ENCODE results near the gene ABHD3. TPM values are rescaled to one million over a fixed set of nuclear protein-coding genes. Genes with fewer than 3 reads are reported as not detected.
"Not testable (repeated sequence)": the region's sequence is repeated elsewhere in the genome, so short reads cannot be mapped to it uniquely, and the experiment has no call there.

ABHD3 gene
- total RNA-seq, 2 experiments from 2014 or later = 17.8 to 18.0 TPM

DNA sequence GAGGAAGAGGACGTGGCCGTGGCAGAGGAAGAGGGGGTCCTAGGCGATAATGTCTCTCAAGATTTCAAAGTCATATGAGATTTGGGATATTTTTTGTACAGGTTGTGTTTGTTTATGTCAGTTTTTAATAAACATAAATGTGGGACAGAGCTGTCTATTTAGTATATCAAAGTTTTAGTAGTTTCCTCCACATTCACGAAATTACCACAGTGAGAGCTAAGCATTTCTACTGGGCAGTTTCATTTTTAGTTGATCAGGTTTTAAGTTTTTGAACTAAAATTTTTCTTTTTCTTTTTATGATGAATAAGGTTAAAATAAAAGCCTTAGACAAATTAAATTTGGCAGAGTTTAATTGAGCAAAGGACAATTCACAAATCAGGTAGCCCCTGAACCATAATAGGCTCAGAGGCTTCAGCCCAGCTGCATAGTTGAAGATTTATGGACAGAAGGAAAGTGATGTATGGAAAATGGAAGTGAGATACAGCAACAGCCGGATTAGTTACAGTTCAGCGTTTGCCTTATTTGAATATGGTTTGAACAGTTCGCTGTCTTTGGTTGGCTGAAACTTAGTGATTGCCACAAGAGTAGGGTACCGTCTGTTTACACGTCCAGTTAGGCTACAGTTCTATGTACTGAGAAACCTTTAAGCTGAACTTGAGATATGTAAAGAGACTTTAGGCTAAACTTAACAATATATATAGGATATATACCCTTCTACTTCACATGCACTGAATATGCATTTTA, 75.3 kb downstream of the ABHD3 start:
- TF ChIP-seq, protein P1, sequence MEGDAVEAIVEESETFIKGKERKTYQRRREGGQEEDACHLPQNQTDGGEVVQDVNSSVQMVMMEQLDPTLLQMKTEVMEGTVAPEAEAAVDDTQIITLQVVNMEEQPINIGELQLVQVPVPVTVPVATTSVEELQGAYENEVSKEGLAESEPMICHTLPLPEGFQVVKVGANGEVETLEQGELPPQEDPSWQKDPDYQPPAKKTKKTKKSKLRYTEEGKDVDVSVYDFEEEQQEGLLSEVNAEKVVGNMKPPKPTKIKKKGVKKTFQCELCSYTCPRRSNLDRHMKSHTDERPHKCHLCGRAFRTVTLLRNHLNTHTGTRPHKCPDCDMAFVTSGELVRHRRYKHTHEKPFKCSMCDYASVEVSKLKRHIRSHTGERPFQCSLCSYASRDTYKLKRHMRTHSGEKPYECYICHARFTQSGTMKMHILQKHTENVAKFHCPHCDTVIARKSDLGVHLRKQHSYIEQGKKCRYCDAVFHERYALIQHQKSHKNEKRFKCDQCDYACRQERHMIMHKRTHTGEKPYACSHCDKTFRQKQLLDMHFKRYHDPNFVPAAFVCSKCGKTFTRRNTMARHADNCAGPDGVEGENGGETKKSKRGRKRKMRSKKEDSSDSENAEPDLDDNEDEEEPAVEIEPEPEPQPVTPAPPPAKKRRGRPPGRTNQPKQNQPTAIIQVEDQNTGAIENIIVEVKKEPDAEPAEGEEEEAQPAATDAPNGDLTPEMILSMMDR (IDR thresholded peaks at IDR 0.05) = no peak
- CTCF ChIA-PET = interaction anchor here (0.6 to 1.8 kb wide), 5 partner anchors 14 to 93 kb away, joined by 3 to 7 read pairs (median 3); partner anchors contain the start of genes ESCO1 and SNRPD1
- no peak for DNase-seq
- Mint-ChIP-seq H3K9me3 (no peaks in the 10 kb centered on the region), H3K27ac (peak overlapping the region; percentile 69), H3K4me1 (ENCODE audit: low read depth) (peaks cover 19% of the 10 kb centered on the region), H3K36me3 (ENCODE audit: low read depth) (peaks cover 46% of the 10 kb centered on the region), H3K4me3 (no peak overlapping the region), H3K27me3 (no peaks in the 10 kb centered on the region)
- POLR2A ChIA-PET = interaction anchor here (1.0 to 3.0 kb wide), 9 partner anchors 10 to 110 kb away, joined by 3 to 14 read pairs (median 4); partner anchors contain the start of genes ESCO1 and SNRPD1
- ATAC-seq = no peak
- intact Hi-C loops (cut with micrococcal nuclease) = no loop called here

DNA sequence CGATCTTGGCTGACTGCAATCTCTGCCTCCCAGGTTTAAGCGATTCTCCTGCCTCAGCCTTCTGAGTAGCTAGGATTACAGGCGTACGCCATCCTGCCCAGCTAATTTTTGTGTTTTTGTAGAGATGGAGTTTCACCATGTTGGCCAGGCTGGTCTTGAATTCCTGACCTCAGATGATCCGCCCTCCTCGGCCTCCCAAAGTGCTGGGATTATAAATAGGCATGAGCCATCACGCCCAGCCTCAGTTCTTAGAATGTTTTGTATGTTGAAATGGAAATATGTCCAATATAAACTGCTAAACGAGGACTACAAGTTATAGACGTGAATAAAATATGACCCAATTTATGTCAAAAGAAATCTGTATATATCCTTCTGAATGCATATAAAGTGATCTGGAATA, 82.9 kb downstream of the ABHD3 start:
- intact Hi-C loops (cut with micrococcal nuclease); DNase-seq; ATAC-seq; H3K27me3 Mint-ChIP-seq; H3K4me3 Mint-ChIP-seq; H3K27ac Mint-ChIP-seq; H3K9me3 Mint-ChIP-seq: not testable (repeated sequence)
- peaks cover 19% of the 10 kb centered on the region for H3K4me1 Mint-ChIP-seq (ENCODE audit: low read depth)
- H3K36me3 Mint-ChIP-seq (ENCODE audit: low read depth) = peaks cover 51% of the 10 kb centered on the region
- POLR2A ChIA-PET = interaction anchor here (1.4 kb wide), 2 partner anchors 10 to 12 kb away, joined by 4 to 5 read pairs; no protein-coding TSS in a partner anchor
- CTCF ChIA-PET = interaction anchor here (0.7 kb wide), 1 partner anchor 38 kb away, joined by 3 read pairs; no protein-coding TSS in a partner anchor

DNA sequence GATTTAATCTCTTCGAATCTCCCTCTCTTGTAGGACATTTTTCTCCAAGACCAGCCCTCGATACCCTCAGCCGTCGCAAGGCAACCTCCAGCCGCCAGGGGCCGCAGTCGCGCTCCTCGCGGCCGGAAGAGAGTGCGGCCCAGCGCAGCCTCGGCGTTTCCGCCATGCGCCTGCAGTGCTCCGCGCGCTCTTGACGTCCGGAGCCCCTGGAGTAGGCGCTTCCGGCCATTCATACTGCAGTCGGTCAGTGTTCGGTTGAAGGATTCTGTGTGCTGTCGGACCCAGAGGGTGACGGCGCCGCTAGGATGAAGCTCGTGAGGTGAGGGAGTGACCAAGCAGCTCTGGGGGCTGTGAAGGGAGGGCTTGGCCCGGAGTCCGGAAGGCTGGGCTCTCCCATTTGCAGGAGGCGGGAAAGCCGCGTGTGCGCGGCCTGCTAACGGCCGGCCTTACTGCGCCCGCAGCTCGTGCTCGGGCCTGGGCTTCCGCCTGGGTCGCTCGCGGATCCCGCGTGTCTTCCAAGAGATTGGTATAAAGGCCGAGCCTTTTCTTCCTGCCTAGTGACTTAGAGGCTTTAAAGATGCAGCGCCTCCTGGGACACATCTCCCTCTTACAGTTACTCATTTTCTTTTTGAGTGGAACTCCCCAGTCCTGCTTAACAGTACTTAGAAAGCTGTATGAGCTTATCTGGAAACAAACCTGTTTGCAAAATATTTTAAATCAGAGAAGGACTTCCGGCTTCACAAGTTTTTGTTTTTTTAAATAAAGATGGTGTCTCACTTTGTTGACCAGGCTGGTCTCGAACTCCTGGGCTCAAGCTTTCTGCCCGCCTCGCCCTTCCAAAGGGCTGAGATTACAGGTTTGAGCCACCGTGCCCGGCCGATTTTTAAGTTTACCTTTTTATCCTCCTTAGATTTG, 92.2 kb downstream of the ABHD3 start, which contains the start of gene SNRPD1:
Gene SNRPD1 (plus strand): TSS at position 190 of the 915 bp plus-strand sequence. CDS start 116 bp downstream, at position 306.
- ChIA-PET CTCF (interaction anchor here (0.6 to 7.1 kb wide), 10 partner anchors 11 to 131 kb away, joined by 3 to 144 read pairs (median 3); partner anchors contain the start of gene ESCO1), POLR2A (interaction anchor here (0.7 to 3.7 kb wide), 18 partner anchors 11 to 1323 kb away, joined by 3 to 89 read pairs (median 4); partner anchors contain the start of genes ABHD3 and ESCO1)
- DNase-seq (peak; percentile 89), ATAC-seq (peak; percentile 99)
- H3K27ac Mint-ChIP-seq = peak within 1 kb of the TSS; percentile 100
- H3K4me3 Mint-ChIP-seq = peak within 1 kb of the TSS; percentile 99
- H3K36me3 Mint-ChIP-seq (ENCODE audit: low read depth) = peaks cover 40% of the 10 kb centered on the region
- peaks cover 29% of the 10 kb centered on the region for H3K4me1 Mint-ChIP-seq (ENCODE audit: low read depth)
- H3K9me3 Mint-ChIP-seq = no peaks in the 10 kb centered on the region
- TF ChIP-seq, protein P1 (IDR thresholded peaks at IDR 0.05) = peak; percentile 88
- H3K27me3 Mint-ChIP-seq = no peaks in the 10 kb centered on the region
- intact Hi-C loops (cut with micrococcal nuclease) = loop anchor here (5.0 to 10.0 kb wide), 3 partner anchors 92 to 232 kb away; partner anchors contain the start of genes ABHD3 and MIB1

DNA sequence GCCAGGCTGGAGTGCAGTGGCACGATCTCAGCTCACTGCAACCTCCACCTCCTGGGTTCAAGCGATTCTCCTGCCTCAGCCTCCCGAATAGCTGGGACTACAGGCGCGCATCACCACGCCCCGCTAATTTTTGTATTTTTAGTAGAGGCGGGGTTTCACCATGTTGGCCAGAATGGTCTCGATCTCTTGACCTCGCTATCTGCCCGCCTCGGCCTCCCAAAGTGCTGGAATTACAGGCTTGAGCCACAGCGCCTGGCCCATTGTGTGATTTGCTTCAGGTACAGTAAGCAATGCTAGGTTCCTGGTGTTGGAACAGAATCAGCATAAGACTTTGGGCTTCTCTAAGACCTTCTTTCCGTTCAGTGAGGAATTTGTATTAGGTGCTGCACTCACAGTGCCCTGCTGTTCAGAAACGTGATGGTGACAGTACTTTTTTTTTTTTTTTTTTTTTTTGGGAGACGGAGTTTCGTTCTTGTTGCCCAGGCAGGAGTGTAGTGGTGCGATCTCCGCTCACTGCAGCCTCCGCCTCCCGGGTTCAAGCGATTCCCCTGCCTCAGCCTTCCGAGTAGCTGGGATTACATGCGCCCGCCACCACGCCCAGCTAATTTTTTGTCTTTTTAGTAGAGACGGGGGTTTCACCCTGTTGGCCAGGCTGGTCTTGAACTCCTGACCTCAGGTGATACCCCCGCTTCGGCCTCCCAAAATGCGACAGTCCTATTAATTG, 93.0 kb downstream of the ABHD3 start:
- ChIA-PET CTCF (interaction anchor here (0.6 to 7.1 kb wide), 7 partner anchors 10 to 123 kb away, joined by 3 to 144 read pairs (median 5); partner anchors contain the start of gene ESCO1), POLR2A (interaction anchor here (1.3 to 3.7 kb wide), 9 partner anchors 10 to 130 kb away, joined by 3 to 89 read pairs (median 5); partner anchors contain the start of genes ABHD3 and ESCO1)
- Mint-ChIP-seq H3K36me3 (ENCODE audit: low read depth) (peaks cover 34% of the 10 kb centered on the region), H3K4me3 (peak overlapping the region; percentile 99), H3K4me1 (ENCODE audit: low read depth) (peaks cover 22% of the 10 kb centered on the region), H3K27ac (peak overlapping the region; percentile 100)
- H3K9me3 Mint-ChIP-seq, DNase-seq, H3K27me3 Mint-ChIP-seq: not testable (repeated sequence)
- peak; percentile 17 for ATAC-seq
- intact Hi-C loops (cut with micrococcal nuclease) = loop anchor here (5.0 to 10.0 kb wide), 3 partner anchors 93 to 233 kb away; partner anchors contain the start of genes ABHD3 and MIB1

DNA sequence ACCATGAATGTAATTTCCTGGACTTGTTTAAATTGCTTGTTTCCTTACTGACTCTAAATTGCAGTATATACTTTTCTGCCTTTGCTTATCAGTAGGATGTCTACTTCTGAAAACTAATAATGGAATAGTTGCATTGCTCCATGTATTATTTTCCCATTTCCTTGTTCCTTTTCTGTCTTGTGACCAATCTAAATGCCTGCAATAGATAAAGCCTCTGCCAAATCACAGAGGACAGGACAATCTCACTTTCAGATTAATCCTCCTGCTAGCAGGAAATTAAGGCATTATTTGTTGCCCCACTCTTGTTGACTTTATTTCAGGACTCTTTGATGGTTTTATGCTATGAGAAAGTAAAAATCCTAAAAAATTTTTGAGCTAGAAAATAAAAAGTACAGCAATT, 99.4 kb downstream of the ABHD3 start:
- intact Hi-C loops (cut with micrococcal nuclease) = loop anchor here (10.0 kb wide), 1 partner anchor 60 kb away; no protein-coding TSS in a partner anchor
- H3K36me3 Mint-ChIP-seq (ENCODE audit: low read depth) = no peaks in the 10 kb centered on the region
- no peaks in the 10 kb centered on the region for H3K27me3 Mint-ChIP-seq
- POLR2A ChIA-PET = no interaction called here
- DNase-seq = no peak
- no peak overlapping the region for H3K4me3 Mint-ChIP-seq
- peaks cover 22% of the 10 kb centered on the region for H3K4me1 Mint-ChIP-seq (ENCODE audit: low read depth)
- no peaks in the 10 kb centered on the region for H3K9me3 Mint-ChIP-seq
- CTCF ChIA-PET = no interaction called here
- ATAC-seq = no peak
- H3K27ac Mint-ChIP-seq = no peak overlapping the region
- TF ChIP-seq, protein P1 (IDR thresholded peaks at IDR 0.05) = no peak

Data from activated CD8-positive, alpha-beta T cell treated with anti-CD3 and anti-CD28 coated beads for 36 hours (primary cell).